DOHH2 (cell line): ENCODE data around the gene SUDS3.

Experiments used
- H3F3A ChIP-seq: fragments of 200-600 bp; sonication (generic), shearing (Covaris generic); 2 replicates; pipeline ENCODE4 v1.6.0; 2016; ENCODE audit warnings: antibody characterized with exemption, mild to moderate bottlenecking; ENCODE audit not compliant: control insufficient read depth, insufficient read depth
- H3K27ac ChIP-seq: fragments of 200-600 bp; sonication (generic); 2 replicates; pipeline ENCODE4 v1.5.1; 2014; ENCODE audit warnings: low read depth, mild to moderate bottlenecking, low read length, moderate library complexity
- H3K27me3 ChIP-seq: fragments of 200-600 bp; sonication (generic); 2 replicates; pipeline ENCODE4 v1.6.1; 2014; ENCODE audit warnings: mild to moderate bottlenecking, low read length, mixed read lengths; ENCODE audit not compliant: control insufficient read depth
- H3K36me3 ChIP-seq: fragments of 200-600 bp; sonication (generic); 2 replicates; pipeline ENCODE4 v1.6.1; 2014; ENCODE audit warnings: mild to moderate bottlenecking, low read length, moderate library complexity, mixed read lengths; ENCODE audit not compliant: control insufficient read depth
- H3K4me1 ChIP-seq: fragments of 200-600 bp; sonication (generic); 2 replicates; pipeline ENCODE4 v1.6.1; 2014; ENCODE audit warnings: mild to moderate bottlenecking, low read length, mixed read lengths; ENCODE audit not compliant: control insufficient read depth
- H3K4me2 ChIP-seq: fragments of 200-600 bp; sonication (generic); 2 replicates; pipeline ENCODE4 v1.6.0; 2014; ENCODE audit warnings: mild to moderate bottlenecking, low read length, moderate library complexity
- H3K4me3 ChIP-seq: fragments of 200-600 bp; sonication (generic); 2 replicates; pipeline ENCODE4 v1.5.1; 2014; ENCODE audit warnings: mild to moderate bottlenecking, low read length, mixed read lengths
- H3K79me2 ChIP-seq: fragments of 200-600 bp; sonication (generic); 2 replicates; pipeline ENCODE4 v1.6.1; 2014; ENCODE audit warnings: mild to moderate bottlenecking, low read length, mixed read lengths; ENCODE audit not compliant: control insufficient read depth
- H3K9me2 ChIP-seq: fragments of 200-600 bp; sonication (generic); replicated peaks from 2 replicates; pipeline ENCODE4 v1.6.1; 2014; ENCODE audit warnings: mild to moderate bottlenecking, low read length, mixed read lengths; ENCODE audit not compliant: control insufficient read depth
- H3K9me3 ChIP-seq: fragments of 200-600 bp; sonication (generic); 2 replicates; pipeline ENCODE4 v1.6.1; 2014; ENCODE audit warnings: antibody characterized with exemption, low read length, mixed read lengths; ENCODE audit not compliant: control insufficient read depth, insufficient read depth
- H4K20me1 ChIP-seq: fragments of 200-600 bp; sonication (generic); 2 replicates; pipeline ENCODE4 v1.6.0; 2014; ENCODE audit warnings: low read depth, mild to moderate bottlenecking, antibody characterized with exemption, low read length, moderate library complexity; ENCODE audit not compliant: control insufficient read depth, insufficient read depth
- CTCF ChIP-seq: fragments of 200-600 bp; sonication (generic); IDR thresholded peaks from one replicate; pipeline ENCODE4 v1.5.1; 2014; ENCODE audit warnings: antibody characterized with exemption, mild to moderate bottlenecking, low read depth, low read length; ENCODE audit not compliant: poor library complexity, severe bottlenecking
- EZH2phosphoT487 ChIP-seq: fragments of 200-600 bp; sonication (generic); IDR thresholded peaks from 2 replicates; pipeline ENCODE4 v1.6.1; 2017; ENCODE audit warnings: borderline replicate concordance, mild to moderate bottlenecking, antibody characterized with exemption, low read length, moderate library complexity, mixed read lengths

Gene SUDS3

GRCh38 chr12:118397708-118398440 is 21.5 kb downstream of the SUDS3 start:
- no peaks in the 10 kb centered on the region for H3K27me3 ChIP-seq
- H3K9me2 ChIP-seq: no peaks in the 10 kb centered on the region
- 0 out of 2 replicates have a peak, but pooled peaks cover 3% of the 10 kb centered on the region for H4K20me1 ChIP-seq
- no peaks in the 10 kb centered on the region for H3F3A ChIP-seq
- H3K4me3 ChIP-seq: no peak overlapping the region
- H3K4me2 ChIP-seq: no peak overlapping the region
- TF ChIP-seq CTCF (no peak), EZH2phosphoT487 (no peak)
- H3K36me3 ChIP-seq: peaks cover 53% of the 10 kb centered on the region
- no peak overlapping the region for H3K27ac ChIP-seq
- no peaks in the 10 kb centered on the region for H3K79me2 ChIP-seq
- H3K9me3 ChIP-seq: no peaks in the 10 kb centered on the region
- no peaks in the 10 kb centered on the region for H3K4me1 ChIP-seq

- Histone ChIP-seq H3K4me3 (no peak overlapping the region), H3K4me2 (no peak overlapping the region), H3K79me2 (no peaks in the 10 kb centered on the region), H4K20me1 (0 out of 2 replicates have a peak, but pooled peaks cover 3% of the 10 kb centered on the region), H3K27me3 (no peaks in the 10 kb centered on the region), H3K9me2 (no peaks in the 10 kb centered on the region), H3K4me1 (no peaks in the 10 kb centered on the region), H3K9me3 (no peaks in the 10 kb centered on the region), H3K36me3 (peaks cover 57% of the 10 kb centered on the region), H3K27ac (no peak overlapping the region), H3F3A (no peaks in the 10 kb centered on the region)
- TF ChIP-seq EZH2phosphoT487: no peak
- no peak for TF ChIP-seq CTCF
These were observed 22.2 kb downstream of the SUDS3 start for GRCh38 chr12:118398524-118398923.

GRCh38 chr12:118398940-118399339 is 22.6 kb downstream of the SUDS3 start:
- 0 out of 2 replicates have a peak, but pooled peaks cover 3% of the 10 kb centered on the region for H4K20me1 ChIP-seq
- no peaks in the 10 kb centered on the region for H3K27me3 ChIP-seq
- TF ChIP-seq EZH2phosphoT487 (no peak), CTCF (no peak)

More at GRCh38 chr12:118398940-118399339, 22.6 kb downstream of the SUDS3 start:
- Histone ChIP-seq H3K27ac (no peak overlapping the region), H3K9me3 (no peaks in the 10 kb centered on the region), H3F3A (no peaks in the 10 kb centered on the region), H3K79me2 (no peaks in the 10 kb centered on the region), H3K36me3 (peaks cover 61% of the 10 kb centered on the region), H3K4me2 (no peak overlapping the region), H3K4me3 (no peak overlapping the region), H3K4me1 (no peaks in the 10 kb centered on the region), H3K9me2 (no peaks in the 10 kb centered on the region)
